ENCODE measurements around the gene TFF2.

Gene TFF2

GRCh38 chr21:42388740-42389448, 38.1 kb upstream of the TFF2 start:
- TF ChIP-seq CTCF (conservative IDR thresholded peaks at IDR 0.05; ENCODE audit: low read depth, low read length), result no peak
- H3K4me3 ChIP-seq (ENCODE audit: low read depth, low read length), result no peak overlapping the region
- no peak for DNase-seq (ENCODE audit: low read depth)

DNA sequence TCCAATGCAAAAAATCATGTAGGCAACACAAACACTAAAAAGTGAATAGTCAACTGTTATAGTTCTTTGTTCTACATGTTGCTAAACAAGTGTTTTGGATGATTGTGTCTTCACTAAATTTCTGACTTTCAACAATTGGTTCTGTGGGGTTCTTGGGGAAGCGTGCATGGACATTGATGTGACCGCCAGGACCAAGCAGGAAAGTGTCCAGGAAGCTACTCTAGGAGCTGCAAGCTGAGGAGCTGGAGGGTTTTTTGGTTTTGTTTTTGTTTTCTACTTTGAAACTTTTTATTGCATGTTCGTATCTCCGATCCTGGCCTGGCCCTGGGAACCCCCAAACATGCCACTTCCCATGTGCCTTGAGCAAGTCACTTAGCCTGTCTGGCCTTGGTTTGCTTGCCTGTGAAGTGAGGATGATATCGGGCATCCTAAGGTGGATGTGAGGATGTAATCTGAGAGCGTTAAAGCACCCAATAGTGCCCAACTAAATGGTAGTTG, 37.1 kb upstream of the TFF2 start:
- TF ChIP-seq CTCF (conservative IDR thresholded peaks at IDR 0.05; ENCODE audit: low read depth, low read length), result no peak
- no peak overlapping the region for H3K4me3 ChIP-seq (ENCODE audit: low read depth, low read length)
- DNase-seq (ENCODE audit: low read depth), result no peak

DNA sequence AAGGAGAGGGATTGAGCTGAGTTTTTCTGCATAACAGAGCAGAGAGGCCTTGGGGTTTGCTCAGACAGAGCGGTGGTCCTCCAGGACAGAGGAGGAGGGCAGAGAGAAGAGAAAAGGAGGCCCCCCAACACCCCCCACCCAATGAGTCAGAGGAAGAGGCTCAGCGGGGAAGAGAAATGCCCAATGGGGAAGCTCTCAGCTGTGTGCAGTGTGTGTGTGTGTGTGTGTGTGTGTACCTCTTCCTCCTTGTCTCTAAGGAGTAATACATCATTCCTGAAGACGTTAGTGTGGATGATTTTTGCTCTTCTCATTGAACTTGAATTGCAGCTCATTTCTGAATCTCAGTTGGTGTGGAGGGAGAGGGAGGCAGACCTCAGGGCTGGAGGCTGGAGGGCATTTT, 36.4 kb upstream of the TFF2 start:
- no peak for TF ChIP-seq CTCF (conservative IDR thresholded peaks at IDR 0.05; ENCODE audit: low read depth, low read length)
- DNase-seq (ENCODE audit: low read depth), result no peak
- no peak overlapping the region for H3K4me3 ChIP-seq (ENCODE audit: low read depth, low read length)

- no peak for DNase-seq (ENCODE audit: low read depth)
- H3K4me3 ChIP-seq (ENCODE audit: low read depth, low read length), result no peak overlapping the region
- no peak for TF ChIP-seq CTCF (conservative IDR thresholded peaks at IDR 0.05; ENCODE audit: low read depth, low read length)
Measured at GRCh38 chr21:42386034-42386591, 35.3 kb upstream of the TFF2 start.

GRCh38 chr21:42385619-42386018, 34.8 kb upstream of the TFF2 start:
- no peak for DNase-seq (ENCODE audit: low read depth)
- TF ChIP-seq CTCF (conservative IDR thresholded peaks at IDR 0.05; ENCODE audit: low read depth, low read length), result no peak

GRCh38 chr21:42384989-42385388, 34.2 kb upstream of the TFF2 start:
- no peak overlapping the region for H3K4me3 ChIP-seq (ENCODE audit: low read depth, low read length)
- DNase-seq (ENCODE audit: low read depth), result no peak
- no peak for TF ChIP-seq CTCF (conservative IDR thresholded peaks at IDR 0.05; ENCODE audit: low read depth, low read length)

More at GRCh38 chr21:42385619-42386018, 34.8 kb upstream of the TFF2 start:
- no peak overlapping the region for H3K4me3 ChIP-seq (ENCODE audit: low read depth, low read length)

Measured in choroid plexus epithelial cell (primary cell).